ENCODE results near the gene PTGES3.
"Not testable (repeated sequence)": the region's sequence is repeated elsewhere in the genome, so short reads cannot be mapped to it uniquely, and the experiment has no call there.

The PTGES3 gene

GRCh38 chr12:56709759-56710376 is 21.8 kb upstream of the PTGES3 start:
- Histone ChIP-seq H3K27me3 (ENCODE audit: low read depth, low read length) (no peaks in the 10 kb centered on the region), H4K20me1 (ENCODE audit: insufficient read depth, low read length) (peaks cover 20% of the 10 kb centered on the region), H3K9me3 (ENCODE audit: insufficient read depth, low read length) (no peaks in the 10 kb centered on the region), H3K4me1 (ENCODE audit: low read length) (no peaks in the 10 kb centered on the region), H3K27ac (ENCODE audit: low read length) (no peak overlapping the region), H3K4me2 (ENCODE audit: low read length) (no peak overlapping the region), H3K4me3 (ENCODE audit: low read length) (no peak overlapping the region), H3K79me2 (ENCODE audit: low read length) (peaks cover 4% of the 10 kb centered on the region; the same call in 1 of the 2 replicates), H3K9ac (ENCODE audit: low read length) (no peak overlapping the region), H3K36me3 (replicated peaks; ENCODE audit: low read depth, low read length) (peaks cover 36% of the 10 kb centered on the region), H2AFZ (ENCODE audit: low read depth, low read length) (no peak overlapping the region)
- TF ChIP-seq CTCF (IDR thresholded peaks at IDR 0.05; ENCODE audit: low read depth, low read length) (no peak), EZH2phosphoT487 (IDR thresholded peaks at IDR 0.05; ENCODE audit: low read depth) (no peak)

GRCh38 chr12:56704522-56704921 is 16.4 kb upstream of the PTGES3 start:
- H3K27ac ChIP-seq (ENCODE audit: low read length); H3K4me3 ChIP-seq (ENCODE audit: low read length); H3K27me3 ChIP-seq (ENCODE audit: low read depth, low read length); H3K9ac ChIP-seq (ENCODE audit: low read length); H2AFZ ChIP-seq (ENCODE audit: low read depth, low read length); H4K20me1 ChIP-seq (ENCODE audit: insufficient read depth, low read length); H3K4me1 ChIP-seq (ENCODE audit: low read length); H3K36me3 ChIP-seq (replicated peaks; ENCODE audit: low read depth, low read length); H3K4me2 ChIP-seq (ENCODE audit: low read length); H3K79me2 ChIP-seq (ENCODE audit: low read length); H3K9me3 ChIP-seq (ENCODE audit: insufficient read depth, low read length): not testable (repeated sequence)

GRCh38 chr12:56699020-56699661 is 11.1 kb upstream of the PTGES3 start:
- Histone ChIP-seq H3K4me3 (ENCODE audit: low read length) (no peak overlapping the region), H4K20me1 (ENCODE audit: insufficient read depth, low read length) (no peaks in the 10 kb centered on the region), H3K27ac (ENCODE audit: low read length) (no peak overlapping the region), H3K4me2 (ENCODE audit: low read length) (no peak overlapping the region), H3K27me3 (ENCODE audit: low read depth, low read length) (no peaks in the 10 kb centered on the region), H3K79me2 (ENCODE audit: low read length) (no peaks in the 10 kb centered on the region), H3K9me3 (ENCODE audit: insufficient read depth, low read length) (no peaks in the 10 kb centered on the region), H2AFZ (ENCODE audit: low read depth, low read length) (peak overlapping the region; percentile 60; the same call in 1 of the 2 replicates), H3K9ac (ENCODE audit: low read length) (no peak overlapping the region), H3K4me1 (ENCODE audit: low read length) (peaks cover 4% of the 10 kb centered on the region; the same call in 1 of the 2 replicates), H3K36me3 (replicated peaks; ENCODE audit: low read depth, low read length) (no peaks in the 10 kb centered on the region)
- TF ChIP-seq CTCF (IDR thresholded peaks at IDR 0.05; ENCODE audit: low read depth, low read length) (no peak), EZH2phosphoT487 (IDR thresholded peaks at IDR 0.05; ENCODE audit: low read depth) (no peak)

GRCh38 chr12:56695327-56696101 is 7.4 kb upstream of the PTGES3 start:
- Histone ChIP-seq H3K9ac (ENCODE audit: low read length) (no peak overlapping the region), H2AFZ (ENCODE audit: low read depth, low read length) (no peak overlapping the region), H3K36me3 (replicated peaks; ENCODE audit: low read depth, low read length) (no peaks in the 10 kb centered on the region), H3K4me2 (ENCODE audit: low read length) (no peak overlapping the region), H3K9me3 (ENCODE audit: insufficient read depth, low read length) (no peaks in the 10 kb centered on the region), H3K27ac (ENCODE audit: low read length) (no peak overlapping the region), H3K27me3 (ENCODE audit: low read depth, low read length) (no peaks in the 10 kb centered on the region), H3K4me3 (ENCODE audit: low read length) (no peak overlapping the region), H3K4me1 (ENCODE audit: low read length) (peaks cover under 1% of the 10 kb centered on the region; the same call in 1 of the 2 replicates), H4K20me1 (ENCODE audit: insufficient read depth, low read length) (no peaks in the 10 kb centered on the region), H3K79me2 (ENCODE audit: low read length) (no peaks in the 10 kb centered on the region)
- TF ChIP-seq CTCF (IDR thresholded peaks at IDR 0.05; ENCODE audit: low read depth, low read length), result no peak
- TF ChIP-seq EZH2phosphoT487 (IDR thresholded peaks at IDR 0.05; ENCODE audit: low read depth), result no peak
